ENCODE data around the gene C2orf49. TPM values are rescaled to one million over a fixed set of nuclear protein-coding genes. Genes with fewer than 3 reads are reported as not detected.
"Not testable (repeated sequence)": the region's sequence is repeated elsewhere in the genome, so short reads cannot be mapped to it uniquely, and the experiment has no call there.

C2orf49 gene
- total RNA-seq, 2 donors from 2014 or later, result 18.1 to 22.2 TPM

DNA sequence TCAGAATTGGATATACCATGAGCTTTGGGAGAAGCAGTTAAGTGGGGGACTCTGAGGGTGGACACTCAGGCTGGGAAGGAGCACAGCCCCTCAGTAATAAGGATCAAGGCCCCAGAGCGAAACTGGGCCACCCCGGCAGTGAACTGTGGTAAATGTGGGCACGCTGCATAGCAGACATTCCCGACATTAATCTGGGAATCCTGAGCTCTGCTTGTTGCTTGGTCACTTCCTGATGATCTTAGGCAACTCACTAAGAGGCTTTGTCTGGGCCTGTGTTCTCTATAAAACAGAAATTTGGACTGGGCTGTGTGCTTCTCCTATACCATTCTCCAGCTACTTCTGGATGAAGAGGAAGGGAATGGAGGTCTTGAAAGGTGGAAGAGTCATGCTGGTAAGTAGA, 12.6 kb upstream of the C2orf49 start:
- Mint-ChIP-seq H3K27ac (peak overlapping the region; percentile 83), H3K9me3 (no peaks in the 10 kb centered on the region), H3K4me3 (no peak overlapping the region), H3K36me3 (ENCODE audit: low read depth) (no peaks in the 10 kb centered on the region), H3K4me1 (peaks cover 32% of the 10 kb centered on the region), H3K27me3 (ENCODE audit: insufficient read depth) (no peaks in the 10 kb centered on the region)
- Histone ChIP-seq H3K4me3 (ENCODE audit: low read length) (no peak overlapping the region), H3K4me1 (ENCODE audit: control insufficient read depth, insufficient read depth, low read length) (no peaks in the 10 kb centered on the region), H3K27me3 (ENCODE audit: control insufficient read depth, insufficient read depth, low read length, poor library complexity, severe bottlenecking) (no peaks in the 10 kb centered on the region), H3K27ac (ENCODE audit: low read depth, low read length) (no peak overlapping the region), H3K9me3 (ENCODE audit: control insufficient read depth, low read length) (no peaks in the 10 kb centered on the region), H3K36me3 (ENCODE audit: control insufficient read depth, insufficient read depth, low read length) (no peaks in the 10 kb centered on the region), H3K9ac (ENCODE audit: extremely low read depth, low read length, poor library complexity, severe bottlenecking) (no peak overlapping the region)
- DNase-seq, result peak; percentile 61
- 88 to 89% methylated on average over 3 to 4 of the region's 4 CpGs for WGBS, 2 experiments (ENCODE audit: insufficient coverage in 1 of 2, insufficient read length in 1 of 2)
- TF ChIP-seq, protein P1, sequence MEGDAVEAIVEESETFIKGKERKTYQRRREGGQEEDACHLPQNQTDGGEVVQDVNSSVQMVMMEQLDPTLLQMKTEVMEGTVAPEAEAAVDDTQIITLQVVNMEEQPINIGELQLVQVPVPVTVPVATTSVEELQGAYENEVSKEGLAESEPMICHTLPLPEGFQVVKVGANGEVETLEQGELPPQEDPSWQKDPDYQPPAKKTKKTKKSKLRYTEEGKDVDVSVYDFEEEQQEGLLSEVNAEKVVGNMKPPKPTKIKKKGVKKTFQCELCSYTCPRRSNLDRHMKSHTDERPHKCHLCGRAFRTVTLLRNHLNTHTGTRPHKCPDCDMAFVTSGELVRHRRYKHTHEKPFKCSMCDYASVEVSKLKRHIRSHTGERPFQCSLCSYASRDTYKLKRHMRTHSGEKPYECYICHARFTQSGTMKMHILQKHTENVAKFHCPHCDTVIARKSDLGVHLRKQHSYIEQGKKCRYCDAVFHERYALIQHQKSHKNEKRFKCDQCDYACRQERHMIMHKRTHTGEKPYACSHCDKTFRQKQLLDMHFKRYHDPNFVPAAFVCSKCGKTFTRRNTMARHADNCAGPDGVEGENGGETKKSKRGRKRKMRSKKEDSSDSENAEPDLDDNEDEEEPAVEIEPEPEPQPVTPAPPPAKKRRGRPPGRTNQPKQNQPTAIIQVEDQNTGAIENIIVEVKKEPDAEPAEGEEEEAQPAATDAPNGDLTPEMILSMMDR (conservative IDR thresholded peaks at IDR 0.05), result no peak

DNA sequence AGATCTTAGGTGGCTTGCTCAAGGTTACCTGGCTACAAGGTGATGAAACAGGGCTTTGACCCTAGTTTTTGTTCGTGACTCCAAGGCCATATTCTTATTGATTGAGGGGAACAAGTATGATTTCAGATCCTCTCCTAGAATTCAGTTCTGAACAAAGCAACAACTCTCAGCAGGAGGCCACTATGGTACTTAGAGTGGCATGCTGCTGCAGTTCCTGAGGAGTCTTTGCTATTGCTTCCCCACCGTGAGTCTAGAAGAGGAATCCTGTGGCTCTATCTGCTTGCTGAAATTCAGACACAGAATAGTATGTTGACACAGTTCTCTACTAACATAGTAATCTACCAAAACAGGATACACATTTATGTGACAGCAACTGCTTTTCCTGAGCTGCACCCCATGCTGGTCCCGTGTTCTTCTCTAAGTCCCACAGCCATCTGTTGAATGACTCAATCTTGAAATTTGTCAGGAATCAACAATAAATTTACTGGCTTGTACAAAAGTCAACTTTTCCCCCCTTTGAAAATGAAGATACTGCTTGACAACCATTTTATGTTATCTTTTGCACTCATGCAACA, 11.9 kb upstream of the C2orf49 start:
- TF ChIP-seq, protein P1 (conservative IDR thresholded peaks at IDR 0.05), result no peak
- no peaks in the 10 kb centered on the region for H3K27me3 ChIP-seq (ENCODE audit: control insufficient read depth, insufficient read depth, low read length, poor library complexity, severe bottlenecking)
- H3K9me3 ChIP-seq (ENCODE audit: control insufficient read depth, low read length), result no peaks in the 10 kb centered on the region
- Mint-ChIP-seq H3K27me3 (ENCODE audit: insufficient read depth) (no peaks in the 10 kb centered on the region), H3K27ac (peak overlapping the region; percentile 83), H3K36me3 (ENCODE audit: low read depth) (no peaks in the 10 kb centered on the region), H3K4me3 (no peak overlapping the region), H3K9me3 (no peaks in the 10 kb centered on the region), H3K4me1 (peaks cover 32% of the 10 kb centered on the region)
- no peak overlapping the region for H3K9ac ChIP-seq (ENCODE audit: extremely low read depth, low read length, poor library complexity, severe bottlenecking)
- H3K4me1 ChIP-seq (ENCODE audit: control insufficient read depth, insufficient read depth, low read length), result peaks cover 5% of the 10 kb centered on the region
- no peak overlapping the region for H3K27ac ChIP-seq (ENCODE audit: low read depth, low read length)
- no peak overlapping the region for H3K4me3 ChIP-seq (ENCODE audit: low read length)
- DNase-seq, result no peak
- WGBS, 2 experiments (ENCODE audit: insufficient coverage in 1 of 2, insufficient read length in 1 of 2), result 69 to 89% methylated on average over 3 of the region's 3 CpGs
- H3K36me3 ChIP-seq (ENCODE audit: control insufficient read depth, insufficient read depth, low read length), result no peaks in the 10 kb centered on the region

DNA sequence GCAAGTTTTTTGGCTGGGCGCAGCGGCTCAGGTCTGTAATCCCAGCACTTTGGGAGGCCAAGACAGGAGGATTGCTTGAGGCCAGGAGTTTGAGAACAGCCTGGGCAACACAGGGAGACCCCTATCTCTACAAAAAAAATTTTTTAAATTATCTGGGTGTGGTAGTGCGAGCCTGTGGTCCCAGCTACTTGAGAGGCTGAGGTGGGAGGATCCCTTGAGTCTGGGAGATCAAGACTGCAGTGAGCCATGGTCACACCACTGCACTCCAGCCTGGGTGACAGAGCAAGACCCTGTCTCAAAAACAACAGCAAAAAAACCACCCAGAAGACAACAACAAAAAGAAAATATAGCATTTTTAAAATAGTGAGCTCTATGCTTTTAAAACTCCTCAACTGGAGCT, 10.1 kb upstream of the C2orf49 start:
- H3K9me3 Mint-ChIP-seq; H3K27ac ChIP-seq (ENCODE audit: low read depth, low read length); H3K4me3 Mint-ChIP-seq; H3K27ac Mint-ChIP-seq; H3K4me3 ChIP-seq (ENCODE audit: low read length); H3K36me3 ChIP-seq (ENCODE audit: control insufficient read depth, insufficient read depth, low read length); H3K4me1 ChIP-seq (ENCODE audit: control insufficient read depth, insufficient read depth, low read length); H3K9me3 ChIP-seq (ENCODE audit: control insufficient read depth, low read length); H3K36me3 Mint-ChIP-seq (ENCODE audit: low read depth); H3K9ac ChIP-seq (ENCODE audit: extremely low read depth, low read length, poor library complexity, severe bottlenecking); H3K27me3 Mint-ChIP-seq (ENCODE audit: insufficient read depth); DNase-seq; H3K27me3 ChIP-seq (ENCODE audit: control insufficient read depth, insufficient read depth, low read length, poor library complexity, severe bottlenecking): not testable (repeated sequence)
- WGBS, 2 experiments (ENCODE audit: insufficient coverage in 1 of 2, insufficient read length in 1 of 2), result 90 to 100% methylated on average over 1 to 3 of the region's 3 CpGs
- peaks cover 28% of the 10 kb centered on the region for H3K4me1 Mint-ChIP-seq

DNA sequence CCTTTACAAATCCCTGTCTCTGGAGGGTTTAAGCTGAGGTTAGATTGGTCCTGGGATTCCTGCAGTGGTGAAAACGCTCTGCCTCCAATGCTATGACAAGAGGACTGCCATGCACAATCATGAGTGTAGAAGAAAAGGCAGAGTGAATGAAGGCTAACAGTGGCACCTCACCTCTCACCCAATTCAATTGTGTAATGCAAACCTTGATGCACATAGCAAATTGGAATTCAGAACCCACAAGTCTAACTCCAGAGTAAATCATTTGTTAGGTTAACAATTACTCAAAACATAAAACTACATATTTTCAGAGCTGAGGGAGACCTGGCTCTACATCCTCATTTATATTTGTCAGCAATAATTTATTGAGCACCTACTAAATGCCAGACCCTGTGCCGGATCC, 9.7 kb upstream of the C2orf49 start:
- no peak overlapping the region for H3K9ac ChIP-seq (ENCODE audit: extremely low read depth, low read length, poor library complexity, severe bottlenecking)

More for the DNA sequence above, 9.7 kb upstream of the C2orf49 start:
- no peaks in the 10 kb centered on the region for H3K27me3 ChIP-seq (ENCODE audit: control insufficient read depth, insufficient read depth, low read length, poor library complexity, severe bottlenecking)
- Mint-ChIP-seq H3K4me3 (no peak overlapping the region), H3K36me3 (ENCODE audit: low read depth) (no peaks in the 10 kb centered on the region), H3K27me3 (ENCODE audit: insufficient read depth) (no peaks in the 10 kb centered on the region), H3K4me1 (peaks cover 28% of the 10 kb centered on the region), H3K9me3 (no peaks in the 10 kb centered on the region), H3K27ac (no peak overlapping the region)
- H3K9me3 ChIP-seq (ENCODE audit: control insufficient read depth, low read length), result no peaks in the 10 kb centered on the region
- H3K27ac ChIP-seq (ENCODE audit: low read depth, low read length), result no peak overlapping the region
- WGBS, 2 experiments (ENCODE audit: insufficient coverage in 1 of 2, insufficient read length in 1 of 2), result 92 to 100% methylated on average over 1 to 2 of the region's 2 CpGs
- no peak for DNase-seq
- TF ChIP-seq, protein P1 (conservative IDR thresholded peaks at IDR 0.05), result no peak
- no peaks in the 10 kb centered on the region for H3K36me3 ChIP-seq (ENCODE audit: control insufficient read depth, insufficient read depth, low read length)
- H3K4me3 ChIP-seq (ENCODE audit: low read length), result no peak overlapping the region
- peaks cover 5% of the 10 kb centered on the region for H3K4me1 ChIP-seq (ENCODE audit: control insufficient read depth, insufficient read depth, low read length)
